Spleen (tissue), 11 donors: Measurements from ENCODE around the gene C14orf180. TPM values are rescaled to one million over a fixed set of nuclear protein-coding genes. Genes with fewer than 3 reads are reported as not detected.

Experiments
- DNase-seq: peaks from one replicate; pipeline ENCODE4 v3.0.0-alpha.2; 2020
- H3K27ac ChIP-seq, 8 donors: fragments of 200-600 bp; sonication (generic) in 7 of 8; 1 replicate in 4 of 8; 2 replicates in 4 of 8; pipeline versions ENCODE4 v1.5.0 to v1.8.0; 2016 to 2021; ENCODE audit warnings: inconsistent platforms in 4 of 8, mild to moderate bottlenecking in 4 of 8, moderate library complexity in 1 of 8
- H3K27me3 ChIP-seq, 7 donors: fragments of 200-600 bp; sonication (generic) in 6 of 7; replicated peaks in 1 of 7; 1 replicate in 4 of 7; 2 replicates in 3 of 7; pipeline versions ENCODE4 v1.5.0 to v1.8.0; 2016 to 2021; ENCODE audit warnings: inconsistent platforms in 3 of 7, mild to moderate bottlenecking in 1 of 7
- H3K36me3 ChIP-seq, 6 donors: fragments of 200-600 bp; sonication (generic) in 5 of 6; 1 replicate in 4 of 6; 2 replicates in 2 of 6; pipeline versions ENCODE4 v1.5.0 to v1.8.0; 2016 to 2021; ENCODE audit warnings: inconsistent platforms in 2 of 6
- H3K4me1 ChIP-seq, 6 donors: fragments of 200-600 bp; sonication (generic) in 5 of 6; 1 replicate in 3 of 6; 2 replicates in 3 of 6; pipeline versions ENCODE4 v1.5.0 to v1.8.0; 2016 to 2021; ENCODE audit warnings: inconsistent platforms in 3 of 6
- H3K4me3 ChIP-seq, 8 donors: fragments of 200-600 bp; sonication (generic) in 7 of 8; 1 replicate in 4 of 8; 2 replicates in 4 of 8; pipeline versions ENCODE4 v1.5.0 to v1.8.0; 2016 to 2021; ENCODE audit warnings: inconsistent platforms in 4 of 8, mild to moderate bottlenecking in 4 of 8, moderate library complexity in 2 of 8
- H3K9me3 ChIP-seq, 8 donors: fragments of 200-600 bp; sonication (generic) in 7 of 8; 1 replicate in 4 of 8; 2 replicates in 4 of 8; pipeline versions ENCODE4 v1.5.0 to v1.8.0; 2016 to 2021; ENCODE audit warnings: inconsistent platforms in 4 of 8
- CTCF ChIP-seq, 11 experiments: fragments of 200-600 bp in 7 of 11; fragments of 450-650 bp in 4 of 11; sonication (generic) in 4 of 11; IDR thresholded peaks in 8 of 11; conservative IDR thresholded peaks in 3 of 11; 1 replicate in 7 of 11; 2 replicates in 4 of 11; pipeline versions ENCODE4 v1.4.0 to v1.8.0; 2016 to 2021; ENCODE audit warnings: antibody characterized with exemption in 11 of 11, inconsistent platforms in 4 of 11, mild to moderate bottlenecking in 1 of 11
- POLR2A ChIP-seq, 3 donors: fragments of 450-650 bp; IDR thresholded peaks; one replicate each; pipeline ENCODE4 v1.5.1; 2017; ENCODE audit warnings: antibody characterized with exemption in 3 of 3, mild to moderate bottlenecking in 1 of 3
- POLR2AphosphoS5 ChIP-seq, 3 donors: sonication (generic); formaldehyde crosslinking; IDR thresholded peaks; one replicate each; pipeline ENCODE4 v1.5.1; 2017; ENCODE audit warnings: antibody characterized with exemption in 3 of 3
- WGBS, 5 donors: extraction: QIAGEN DNeasy Blood & Tissue Kit in 3 of 5; methylation state at CpG; one replicate each; pipeline versions ENCODE4 v1.1.5 to v1.1.7; 2013 to 2018; 5-methylcytosine and 5-hydroxymethylcytosine counted together
- intact Hi-C: fragments of 100-400 bp; cut with DNase I; formaldehyde crosslinking; loops from one replicate; pipeline ENCODE4 v1.15.0; 2023; ENCODE audit warnings: low total_unique reads
- polyA plus RNA-seq, 3 donors: library from polyadenylated mRNA; stranded (reverse); fragments of 200-250 nt; gene quantifications; one replicate each; pipeline ENCODE4 v1.2.1, GENCODE V29; 2013
- total RNA-seq, 7 donors: library from RNA; depleted of rRNA in 3 of 7; stranded (reverse); fragments of >200 nt in 3 of 7; fragmentation: NEBNext Ultra II Directional in 4 of 7; extraction: Animal tissue kit (Norgen Biotek cat#: 25700) in 4 of 7; gene quantifications; one replicate each; pipeline versions ENCODE4 v1.1.0 to v1.2.1, GENCODE V29; 2016 to 2021
- donor health status: healthy with polysubstance abuse.
- donor health status: DM: no; HTN: no; CAD: no; lungs with moderate emphysema.
- donor health status: DM: no; HTN: no; CAD: no.
- donor health status: Bipolar disorder and iron deficiency.
- donor health status: healthy.
- donor health status: DM: no; HTN: no; CAD: no.
- donor health status: DM: yes; HTN: yes; CAD: no.

Gene C14orf180
- total and polyA plus RNA-seq, 10 donors = 0.17 to 0.70 (median 0.28) TPM; not detected in 5

GRCh38 chr14:104567957-104568225 lies 11.7 kb upstream of the C14orf180 start:
- H3K36me3 ChIP-seq = no peaks in the 10 kb centered on the region
- no peak for DNase-seq
- WGBS, 5 donors = 67 to 85% (median 69%) methylated on average over 8 to 9 of the region's 9 CpGs
- H3K27me3 ChIP-seq = peaks cover 0 to 86% (median 23%) of the 10 kb centered on the region in 7 donors
- no peaks in the 10 kb centered on the region for H3K9me3 ChIP-seq
- peaks cover 10 to 22% (median 18%) of the 10 kb centered on the region in 6 donors for H3K4me1 ChIP-seq
- H3K27ac ChIP-seq = no peak overlapping the region
- no peak for TF ChIP-seq POLR2AphosphoS5 (IDR thresholded peaks at IDR 0.05)
- no peak for TF ChIP-seq CTCF (IDR thresholded peaks at IDR 0.05 in 8 of 11, conservative IDR thresholded peaks at IDR 0.05 in 3 of 11)
- TF ChIP-seq POLR2A (IDR thresholded peaks at IDR 0.05) = no peak
- intact Hi-C loops = loop anchor here (10.0 kb wide), 1 partner anchor 493 kb away; no protein-coding TSS in a partner anchor
- H3K4me3 ChIP-seq = no peak overlapping the region

- no peak for DNase-seq
- H3K36me3 ChIP-seq = no peaks in the 10 kb centered on the region
- WGBS, 5 donors = 67 to 88% (median 79%) methylated on average over 11 of the region's 11 CpGs
- intact Hi-C loops = loop anchor here (10.0 kb wide), 1 partner anchor 494 kb away; no protein-coding TSS in a partner anchor
- no peaks in the 10 kb centered on the region for H3K9me3 ChIP-seq
- peaks cover 7 to 18% (median 12%) of the 10 kb centered on the region in 6 donors for H3K4me1 ChIP-seq
- TF ChIP-seq CTCF (IDR thresholded peaks at IDR 0.05 in 8 of 11, conservative IDR thresholded peaks at IDR 0.05 in 3 of 11) (no peak), POLR2AphosphoS5 (IDR thresholded peaks at IDR 0.05) (no peak), POLR2A (IDR thresholded peaks at IDR 0.05) (no peak)
- H3K4me3 ChIP-seq = no peak overlapping the region
- H3K27me3 ChIP-seq = peaks cover 0 to 81% (median 21%) of the 10 kb centered on the region in 7 donors
- H3K27ac ChIP-seq = no peak overlapping the region
These were observed 10.9 kb upstream of the C14orf180 start for GRCh38 chr14:104568620-104569019.

GRCh38 chr14:104569435-104569834 lies 10.1 kb upstream of the C14orf180 start:
- H3K36me3 ChIP-seq = no peaks in the 10 kb centered on the region
- no peak overlapping the region for H3K27ac ChIP-seq
- no peaks in the 10 kb centered on the region for H3K9me3 ChIP-seq
- no peak for DNase-seq
- H3K4me1 ChIP-seq = peaks cover 0 to 9% (median 4%) of the 10 kb centered on the region in 6 donors
- H3K27me3 ChIP-seq = peaks cover 0 to 77% (median 13%) of the 10 kb centered on the region in 7 donors
- intact Hi-C loops = loop anchor here (10.0 kb wide), 1 partner anchor 495 kb away; no protein-coding TSS in a partner anchor
- H3K4me3 ChIP-seq = no peak overlapping the region
- TF ChIP-seq POLR2AphosphoS5 (IDR thresholded peaks at IDR 0.05) = no peak
- no peak for TF ChIP-seq POLR2A (IDR thresholded peaks at IDR 0.05)
- no peak for TF ChIP-seq CTCF (IDR thresholded peaks at IDR 0.05 in 8 of 11, conservative IDR thresholded peaks at IDR 0.05 in 3 of 11)
- 74 to 82% (median 80%) methylated on average over 9 to 10 of the region's 10 CpGs for WGBS, 5 donors

GRCh38 chr14:104571246-104571645 lies 8.3 kb upstream of the C14orf180 start:
- Histone ChIP-seq H3K36me3 (no peaks in the 10 kb centered on the region), H3K27ac (no peak overlapping the region), H3K27me3 (peaks cover 0 to 67% (median 0%) of the 10 kb centered on the region in 7 donors), H3K9me3 (no peaks in the 10 kb centered on the region), H3K4me3 (no peak overlapping the region), H3K4me1 (no peaks in the 10 kb centered on the region)
- intact Hi-C loops = no loop called here
- TF ChIP-seq POLR2A (IDR thresholded peaks at IDR 0.05) = no peak
- no peak for TF ChIP-seq POLR2AphosphoS5 (IDR thresholded peaks at IDR 0.05)
- 60 to 76% (median 64%) methylated on average over 16 of the region's 16 CpGs for WGBS, 5 donors
- DNase-seq = no peak
